Adrenal gland (tissue), 12 donors: Measurements from ENCODE around the gene KIRREL3. TPM values are rescaled to one million over a fixed set of nuclear protein-coding genes. Genes with fewer than 3 reads are reported as not detected.

Experiments
- DNase-seq, 7 donors: peaks; one replicate each; pipeline ENCODE4 v3.0.0-alpha.2; 2019 to 2020
- H3K27ac ChIP-seq, 5 donors: fragments of 200-600 bp; sonication (generic) in 4 of 5; 1 replicate in 3 of 5; 2 replicates in 2 of 5; pipeline versions ENCODE4 v1.5.1 to v1.8.0; 2016 to 2020; ENCODE audit warnings: mild to moderate bottlenecking in 1 of 5
- H3K27me3 ChIP-seq: fragments of 200-600 bp; 2 replicates; pipeline ENCODE4 v1.8.0; 2021
- H3K36me3 ChIP-seq, 2 donors: fragments of 200-600 bp; replicated peaks in 1 of 2; 1 replicate in 1 of 2; 2 replicates in 1 of 2; pipeline versions ENCODE4 v1.5.1 to v1.8.0; 2018 to 2022
- H3K4me1 ChIP-seq, 2 donors: fragments of 200-600 bp; replicated peaks in 1 of 2; 1 replicate in 1 of 2; 2 replicates in 1 of 2; pipeline versions ENCODE4 v1.5.1 to v1.8.0; 2018 to 2021
- H3K4me3 ChIP-seq, 4 donors: fragments of 200-600 bp; sonication (generic) in 3 of 4; one replicate each; pipeline ENCODE4 v1.5.1; 2016 to 2018
- H3K9me3 ChIP-seq, 3 donors: fragments of 200-600 bp; sonication (generic) in 1 of 3; replicated peaks in 1 of 3; 1 replicate in 2 of 3; 2 replicates in 1 of 3; pipeline versions ENCODE4 v1.5.1 to v1.8.0; 2016 to 2021
- CTCF ChIP-seq, 6 experiments: fragments of 450-650 bp in 4 of 6; fragments of 200-600 bp in 2 of 6; sonication (generic) in 1 of 6; IDR thresholded peaks; 1 replicate in 5 of 6; 2 replicates in 1 of 6; pipeline versions ENCODE4 v1.5.1 to v1.8.0; 2016 to 2021; ENCODE audit warnings: antibody characterized with exemption in 6 of 6, mild to moderate bottlenecking in 2 of 6, moderate library complexity in 1 of 6
- POLR2A ChIP-seq, 2 donors: fragments of 450-650 bp; IDR thresholded peaks; one replicate each; pipeline ENCODE4 v1.6.1; 2017; ENCODE audit warnings: antibody characterized with exemption in 2 of 2, mild to moderate bottlenecking in 2 of 2, moderate library complexity in 1 of 2
- WGBS, 4 donors: extraction: QIAGEN DNeasy Blood & Tissue Kit in 2 of 4; methylation state at CpG; one replicate each; pipeline versions ENCODE4 v1.1.5 to v1.1.7; 2013 to 2017; 5-methylcytosine and 5-hydroxymethylcytosine counted together
- intact Hi-C, 2 donors: fragments of 100-400 bp; cut with DNase I; formaldehyde crosslinking; loops; one replicate each; pipeline versions ENCODE4 v1.14.1 to v1.15.0; 2022 to 2023
- polyA plus RNA-seq, 3 donors: library from polyadenylated mRNA; stranded (reverse); fragments of 200-250 nt in 2 of 3; fragments of 350-450 nt in 1 of 3; fragmentation: Illumina TruSeq in 1 of 3; extraction: RNeasy Lipid Tissue Mini Kit (QIAGEN cat#74804) in 1 of 3; gene quantifications; one replicate each; pipeline ENCODE4 v1.2.3, GENCODE V29; 2013 to 2014
- total RNA-seq, 9 donors: library from RNA; depleted of rRNA in 4 of 9; stranded (reverse); fragments of >200 nt in 4 of 9; fragments of 120-200 nt in 1 of 9; fragmentation: NEBNext Ultra II Directional in 1 of 9; extraction: Animal tissue kit (Norgen Biotek cat#: 25700) in 1 of 9; gene quantifications; one replicate each; pipeline versions ENCODE4 v1.1.0 to v1.2.4, GENCODE V29; 2013 to 2023
- donor health status: healthy with polysubstance abuse.
- donor health status: Bipolar disorder and iron deficiency.
- donor health status: DM: yes; HTN: yes; CAD: no.
- donor health status: DM: no; HTN: no; CAD: no.
- donor health status: DM: no; HTN: no; CAD: no.
- donor health status: DM: yes; HTN: yes; CAD: no.

The KIRREL3 gene
- total and polyA plus RNA-seq, 12 donors = 0.07 to 4.1 (median 0.64) TPM; not detected in 1

- Histone ChIP-seq H3K9me3 (no peaks in the 10 kb centered on the region), H3K4me3 (no peak overlapping the region), H3K4me1 (no peaks in the 10 kb centered on the region), H3K27me3 (no peaks in the 10 kb centered on the region), H3K36me3 (no peaks in the 10 kb centered on the region), H3K27ac (no peak overlapping the region)
- intact Hi-C loops = no loop called here
- TF ChIP-seq POLR2A (IDR thresholded peaks at IDR 0.05) (no peak), CTCF (IDR thresholded peaks at IDR 0.05) (no peak)
- no peak for DNase-seq
- WGBS, 4 donors = 63 to 69% (median 64%) methylated on average over 4 of the region's 4 CpGs
These were observed 26.4 kb upstream of the KIRREL3 start for GRCh38 chr11:127027000-127027399.

GRCh38 chr11:127023991-127024390 is 23.4 kb upstream of the KIRREL3 start:
- intact Hi-C loops = no loop called here
- 55 to 71% (median 61%) methylated on average over 2 of the region's 2 CpGs for WGBS, 4 donors
- no peaks in the 10 kb centered on the region for H3K27me3 ChIP-seq
- no peak overlapping the region for H3K27ac ChIP-seq
- H3K4me3 ChIP-seq = no peak overlapping the region
- no peaks in the 10 kb centered on the region for H3K4me1 ChIP-seq
- no peak for DNase-seq
- TF ChIP-seq POLR2A (IDR thresholded peaks at IDR 0.05) (no peak), CTCF (IDR thresholded peaks at IDR 0.05) (no peak)
- no peaks in the 10 kb centered on the region for H3K36me3 ChIP-seq
- no peaks in the 10 kb centered on the region for H3K9me3 ChIP-seq

- H3K36me3 ChIP-seq = no peaks in the 10 kb centered on the region
- H3K4me3 ChIP-seq = no peak overlapping the region
- intact Hi-C loops = no loop called here
- WGBS, 4 donors = 84 to 89% (median 84%) methylated on average over 7 to 8 of the region's 8 CpGs
- no peak for DNase-seq
- H3K27ac ChIP-seq = no peak overlapping the region
- peaks cover 3% of the 10 kb centered on the region for H3K27me3 ChIP-seq
- TF ChIP-seq CTCF (IDR thresholded peaks at IDR 0.05) (no peak), POLR2A (IDR thresholded peaks at IDR 0.05) (no peak)
- H3K9me3 ChIP-seq = no peaks in the 10 kb centered on the region
- H3K4me1 ChIP-seq = no peaks in the 10 kb centered on the region
These were observed 18.2 kb upstream of the KIRREL3 start for GRCh38 chr11:127018683-127019279.

GRCh38 chr11:127017482-127017881 is 16.9 kb upstream of the KIRREL3 start:
- Histone ChIP-seq H3K4me1 (no peaks in the 10 kb centered on the region), H3K27me3 (peaks cover 5% of the 10 kb centered on the region), H3K36me3 (no peaks in the 10 kb centered on the region), H3K9me3 (no peaks in the 10 kb centered on the region), H3K4me3 (no peak overlapping the region), H3K27ac (no peak overlapping the region)
- DNase-seq = no peak
- 39 to 47% (median 41%) methylated on average over 7 of the region's 7 CpGs for WGBS, 4 donors
- intact Hi-C loops = no loop called here
- TF ChIP-seq POLR2A (IDR thresholded peaks at IDR 0.05) (no peak), CTCF (IDR thresholded peaks at IDR 0.05) (no peak)
